KMS-11 (cell line): ENCODE data around the gene CPLANE2.
A peak's percentile ranks its signal among the peaks of the same experiment; 100 is the strongest.
"Not testable (repeated sequence)": the region's sequence is repeated elsewhere in the genome, so short reads cannot be mapped to it uniquely, and the experiment has no call there.

Experiments
- H2AFZ ChIP-seq: fragments of 200-600 bp; sonication (generic); 2 replicates; pipeline ENCODE4 v1.6.1; 2016; ENCODE audit warnings: antibody characterized with exemption, mixed run types, low read depth
- H3K27ac ChIP-seq: fragments of 200-600 bp; sonication (generic); 2 replicates; pipeline ENCODE4 v1.6.1; 2016; ENCODE audit warnings: mild to moderate bottlenecking, mixed run types
- H3K27me3 ChIP-seq: fragments of 200-600 bp; sonication (generic); 2 replicates; pipeline ENCODE4 v1.6.1; 2017; ENCODE audit warnings: mild to moderate bottlenecking, low read depth, mixed run types, moderate library complexity; ENCODE audit not compliant: insufficient read depth
- H3K36me3 ChIP-seq: fragments of 200-600 bp; sonication (generic); 2 replicates; pipeline ENCODE4 v1.6.1; 2017; ENCODE audit warnings: mild to moderate bottlenecking, mixed run types; ENCODE audit not compliant: insufficient read depth
- H3K4me1 ChIP-seq: fragments of 200-600 bp; sonication (generic); 2 replicates; pipeline ENCODE4 v1.6.1; 2016; ENCODE audit warnings: mild to moderate bottlenecking, low read depth, mixed run types; ENCODE audit not compliant: poor library complexity, severe bottlenecking
- H3K4me2 ChIP-seq: fragments of 200-600 bp; sonication (generic); 2 replicates; pipeline ENCODE4 v1.7.0; 2016; ENCODE audit warnings: mild to moderate bottlenecking, mixed run types
- H3K4me3 ChIP-seq: fragments of 200-600 bp; sonication (generic); IDR thresholded peaks from 2 replicates; pipeline ENCODE4 v1.6.1; 2017; ENCODE audit warnings: low read depth, low read length, mixed read lengths; ENCODE audit not compliant: insufficient read depth
- H3K79me2 ChIP-seq: fragments of 200-600 bp; sonication (generic); 2 replicates; pipeline ENCODE4 v1.6.1; 2016; ENCODE audit warnings: low read depth, mixed run types; ENCODE audit not compliant: insufficient read depth
- H3K9ac ChIP-seq: fragments of 200-600 bp; sonication (generic); 2 replicates; pipeline ENCODE4 v1.6.1; 2016; ENCODE audit warnings: mild to moderate bottlenecking, mixed run types
- H4K20me1 ChIP-seq: fragments of 200-600 bp; sonication (generic); 2 replicates; pipeline ENCODE4 v1.6.1; 2016; ENCODE audit warnings: mild to moderate bottlenecking, mixed run types; ENCODE audit not compliant: insufficient read depth
- TF ChIP-seq, protein P1 (sequence below): fragments of 200-600 bp; sonication (generic); conservative IDR thresholded peaks from 2 replicates; pipeline ENCODE4 v1.6.1; 2017; ENCODE audit warnings: low read depth, mild to moderate bottlenecking, antibody characterized with exemption, low read length, moderate library complexity, mixed read lengths

CPLANE2 gene

DNA sequence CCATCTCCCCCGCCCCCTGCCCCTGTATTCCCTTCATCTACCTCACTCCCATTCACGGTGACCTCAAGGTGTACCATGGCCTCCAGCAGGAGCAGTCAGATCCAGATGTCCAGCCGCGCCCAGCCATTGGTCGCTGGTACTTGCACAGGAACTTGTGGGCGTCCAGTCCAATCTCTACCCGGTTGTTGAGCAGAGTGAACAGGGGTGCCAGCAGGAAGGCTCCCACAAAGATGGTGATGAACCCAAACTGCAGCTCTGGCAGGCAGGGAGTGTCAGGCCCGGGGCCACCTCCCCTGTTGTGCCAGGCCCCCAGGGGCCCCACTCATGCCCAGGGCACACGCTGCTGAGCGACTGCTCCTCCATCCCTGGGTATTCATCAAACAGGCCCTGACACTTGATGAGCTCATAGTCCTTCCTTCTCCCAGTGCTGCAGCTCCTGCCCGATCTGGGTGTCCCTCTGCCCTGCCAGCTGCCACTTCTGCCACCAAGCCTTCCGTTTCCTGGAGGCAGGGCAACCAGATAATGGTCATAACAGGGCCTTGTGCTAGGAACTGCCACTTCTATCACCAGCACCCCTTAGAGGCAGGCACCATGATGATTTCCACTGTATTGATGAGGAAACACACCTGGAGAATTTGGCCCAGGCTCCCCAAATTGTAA is 18.8 kb downstream of the CPLANE2 start:
- peak overlapping the region; percentile 52; the same call in 1 of the 2 replicates for H2AFZ ChIP-seq
- no peak overlapping the region for H3K9ac ChIP-seq

DNA sequence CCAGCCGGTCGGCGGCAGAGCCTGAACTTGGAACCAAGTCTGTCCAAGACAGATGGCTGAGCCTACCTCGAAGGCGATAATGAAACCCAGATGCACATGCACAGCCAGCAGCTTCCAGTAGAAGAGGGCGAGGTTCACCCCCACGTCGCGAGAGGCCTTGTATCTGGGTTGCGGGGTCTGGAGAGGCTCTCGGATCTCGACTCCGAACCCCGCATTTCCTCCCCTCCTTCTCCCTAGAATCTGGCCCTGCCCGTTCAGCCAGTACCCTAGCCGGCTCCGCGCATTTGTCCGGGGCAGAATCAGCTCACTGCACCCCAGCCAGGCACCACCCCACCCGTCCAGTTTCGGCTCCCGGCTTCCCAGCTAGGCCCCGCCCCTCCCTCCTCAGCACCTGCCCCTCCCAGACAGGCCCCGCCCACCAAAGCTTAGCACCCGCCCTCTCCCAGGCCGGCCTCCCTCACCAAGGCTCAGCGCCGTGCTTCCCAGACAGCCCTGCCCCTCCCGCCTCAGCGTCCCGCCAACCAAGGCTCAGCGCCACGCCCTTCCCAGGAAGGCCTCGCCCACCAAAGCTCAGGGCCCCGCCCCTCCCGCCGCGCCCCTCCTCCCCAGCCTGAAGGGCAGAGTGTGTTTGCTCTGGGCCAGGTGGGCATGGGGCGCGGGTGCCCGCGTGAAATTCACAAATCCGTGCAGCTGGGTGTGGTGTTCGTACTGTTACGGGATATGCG is 19.8 kb downstream of the CPLANE2 start:
- H3K4me1 ChIP-seq = peaks cover 22% of the 10 kb centered on the region
- H2AFZ ChIP-seq = peak overlapping the region; percentile 83
- TF ChIP-seq, protein P1, sequence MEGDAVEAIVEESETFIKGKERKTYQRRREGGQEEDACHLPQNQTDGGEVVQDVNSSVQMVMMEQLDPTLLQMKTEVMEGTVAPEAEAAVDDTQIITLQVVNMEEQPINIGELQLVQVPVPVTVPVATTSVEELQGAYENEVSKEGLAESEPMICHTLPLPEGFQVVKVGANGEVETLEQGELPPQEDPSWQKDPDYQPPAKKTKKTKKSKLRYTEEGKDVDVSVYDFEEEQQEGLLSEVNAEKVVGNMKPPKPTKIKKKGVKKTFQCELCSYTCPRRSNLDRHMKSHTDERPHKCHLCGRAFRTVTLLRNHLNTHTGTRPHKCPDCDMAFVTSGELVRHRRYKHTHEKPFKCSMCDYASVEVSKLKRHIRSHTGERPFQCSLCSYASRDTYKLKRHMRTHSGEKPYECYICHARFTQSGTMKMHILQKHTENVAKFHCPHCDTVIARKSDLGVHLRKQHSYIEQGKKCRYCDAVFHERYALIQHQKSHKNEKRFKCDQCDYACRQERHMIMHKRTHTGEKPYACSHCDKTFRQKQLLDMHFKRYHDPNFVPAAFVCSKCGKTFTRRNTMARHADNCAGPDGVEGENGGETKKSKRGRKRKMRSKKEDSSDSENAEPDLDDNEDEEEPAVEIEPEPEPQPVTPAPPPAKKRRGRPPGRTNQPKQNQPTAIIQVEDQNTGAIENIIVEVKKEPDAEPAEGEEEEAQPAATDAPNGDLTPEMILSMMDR = no peak
- no peaks in the 10 kb centered on the region for H3K79me2 ChIP-seq
- H3K27me3 ChIP-seq = no peaks in the 10 kb centered on the region
- H3K9ac ChIP-seq = peak overlapping the region; percentile 37; the same call in 1 of the 2 replicates
- peak overlapping the region; percentile 52 for H3K4me3 ChIP-seq
- no peaks in the 10 kb centered on the region for H3K36me3 ChIP-seq
- H3K4me2 ChIP-seq = peak overlapping the region; percentile 90
- no peaks in the 10 kb centered on the region for H4K20me1 ChIP-seq
- H3K27ac ChIP-seq = peak overlapping the region; percentile 32; the same call in 1 of the 2 replicates

More for the DNA sequence above, 18.8 kb downstream of the CPLANE2 start:
- Histone ChIP-seq H3K4me1 (peaks cover 22% of the 10 kb centered on the region), H3K4me3 (peak overlapping the region; percentile 13), H4K20me1 (no peaks in the 10 kb centered on the region), H3K4me2 (peak overlapping the region; percentile 36), H3K79me2 (no peaks in the 10 kb centered on the region), H3K27me3 (no peaks in the 10 kb centered on the region), H3K27ac (no peak overlapping the region), H3K36me3 (no peaks in the 10 kb centered on the region)
- TF ChIP-seq, protein P1 = no peak

DNA sequence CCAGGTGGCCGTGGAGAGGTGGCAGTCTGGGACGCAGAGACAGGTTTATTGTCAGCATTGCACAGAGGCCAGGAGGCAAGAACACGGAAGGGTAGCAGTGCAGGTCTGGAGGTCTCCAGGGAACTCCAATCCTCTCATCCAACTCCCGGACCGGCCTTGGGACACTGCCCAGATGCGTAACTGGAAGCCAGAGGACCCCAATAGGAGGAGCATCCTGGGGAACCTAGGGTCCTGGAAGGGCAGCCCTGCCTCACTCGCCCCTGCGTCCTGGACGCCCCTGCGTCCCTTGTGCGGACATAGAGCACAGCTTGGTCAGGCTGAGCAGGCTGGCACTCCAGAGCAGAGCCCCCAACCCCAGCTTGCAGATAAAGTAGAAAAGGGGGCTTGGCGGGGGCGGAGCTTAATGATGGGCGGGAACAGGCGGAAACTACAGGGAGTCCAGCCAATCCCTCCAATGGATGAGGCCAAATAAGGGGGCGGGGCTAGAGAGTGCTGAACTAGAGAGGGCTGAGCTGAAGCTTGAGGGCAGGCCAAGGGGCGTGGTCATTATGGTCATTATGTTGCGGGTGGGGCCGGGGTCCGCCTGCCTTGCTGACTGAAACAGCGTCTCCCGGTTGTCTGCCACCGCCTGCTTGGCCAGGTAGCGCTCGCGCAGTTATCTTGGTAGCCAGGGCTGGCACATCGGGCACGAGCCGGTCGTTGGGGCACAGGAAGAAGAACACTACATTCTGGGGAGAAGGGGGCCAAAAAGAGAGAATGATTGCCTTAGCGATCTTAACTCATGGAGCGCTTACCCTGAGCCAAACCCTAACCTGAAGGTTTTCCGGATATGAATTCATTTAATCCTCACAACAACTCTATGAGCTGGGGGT is 20.9 kb downstream of the CPLANE2 start:
- H4K20me1 ChIP-seq = no peaks in the 10 kb centered on the region
- peak overlapping the region; percentile 83; the same call in 1 of the 2 replicates for H2AFZ ChIP-seq
- TF ChIP-seq, protein P1 = no peak
- H3K4me3 ChIP-seq = no peak overlapping the region
- H3K36me3 ChIP-seq = no peaks in the 10 kb centered on the region
- peaks cover 22% of the 10 kb centered on the region for H3K4me1 ChIP-seq
- H3K27me3 ChIP-seq = no peaks in the 10 kb centered on the region
- peak overlapping the region; percentile 90 for H3K4me2 ChIP-seq
- no peaks in the 10 kb centered on the region for H3K79me2 ChIP-seq
- H3K27ac ChIP-seq = peak overlapping the region; percentile 32; the same call in 1 of the 2 replicates
- no peak overlapping the region; the same call in 1 of the 2 replicates for H3K9ac ChIP-seq

DNA sequence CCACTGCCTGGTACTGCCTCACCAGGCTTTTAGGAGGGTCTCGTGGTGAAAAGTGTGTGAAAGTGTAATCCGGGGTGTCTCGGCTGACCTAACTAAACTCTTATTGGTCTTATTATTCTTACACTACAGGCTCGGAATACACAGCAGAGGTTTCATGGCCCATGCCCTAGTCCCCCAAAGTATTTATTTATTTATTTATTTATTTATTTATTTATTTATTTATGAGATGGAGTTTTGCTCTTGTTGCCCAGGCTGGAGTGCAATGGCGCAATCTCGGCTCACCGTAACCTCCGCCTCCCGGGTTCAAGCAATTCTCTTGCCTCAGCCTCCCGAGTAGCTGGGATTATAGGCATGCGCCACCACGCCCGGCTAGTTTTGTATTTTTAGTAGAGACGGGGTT is 21.7 kb downstream of the CPLANE2 start:
- H3K4me3 ChIP-seq, H3K9ac ChIP-seq, H2AFZ ChIP-seq, H3K27ac ChIP-seq, H3K79me2 ChIP-seq, H3K4me2 ChIP-seq, H3K27me3 ChIP-seq, H4K20me1 ChIP-seq, H3K36me3 ChIP-seq: not testable (repeated sequence)
- peaks cover 20% of the 10 kb centered on the region for H3K4me1 ChIP-seq

DNA sequence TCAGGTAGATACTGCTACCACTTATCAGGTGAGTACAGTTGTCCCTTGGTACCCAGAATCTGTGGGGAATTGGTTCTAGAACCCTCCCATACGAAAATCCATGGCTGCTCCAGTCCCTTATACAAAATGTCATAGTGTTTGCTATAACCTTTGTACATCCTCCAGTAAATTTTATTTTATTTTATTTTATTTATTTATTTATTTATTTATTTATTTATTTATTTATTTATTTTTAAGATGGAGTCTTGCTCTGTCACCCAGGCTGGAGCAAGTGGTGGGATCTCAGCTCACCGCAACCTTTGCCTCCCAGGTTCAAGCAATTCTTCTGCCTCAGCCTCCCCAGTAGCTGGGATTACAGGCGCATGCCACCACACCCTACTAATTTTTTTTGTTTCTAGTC is 23.4 kb downstream of the CPLANE2 start:
- not testable (repeated sequence) for H3K9ac ChIP-seq, H2AFZ ChIP-seq, H3K36me3 ChIP-seq, H3K79me2 ChIP-seq, H3K27me3 ChIP-seq, H3K27ac ChIP-seq, H3K4me3 ChIP-seq, H4K20me1 ChIP-seq, H3K4me2 ChIP-seq
- H3K4me1 ChIP-seq = peaks cover 13% of the 10 kb centered on the region
